ENCODE measurements around the gene NIM1K.

Gene NIM1K

DNA sequence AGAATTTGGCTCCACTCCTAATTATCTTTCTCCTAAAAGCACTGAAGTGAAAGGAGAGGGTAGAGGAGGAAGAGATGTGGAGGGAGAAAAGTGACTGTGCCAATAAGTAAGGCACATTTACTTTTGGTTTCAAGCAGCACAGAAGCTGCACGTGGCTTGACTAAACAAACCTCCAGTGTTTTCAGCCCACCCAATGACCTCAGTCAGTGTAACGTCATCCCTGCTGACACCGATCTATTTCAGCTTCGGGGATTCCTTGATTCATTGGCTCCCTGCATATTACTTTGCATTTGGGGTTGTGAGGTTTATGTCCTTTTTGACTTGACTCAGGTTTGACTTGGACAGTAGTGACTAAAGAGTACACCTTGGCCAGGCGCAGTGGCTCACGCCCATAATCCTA, 35.6 kb upstream of the NIM1K start (continued):
- 0 out of 2 replicates have a peak, but pooled peaks have one; percentile 10 for TF ChIP-seq EGR2 (tag by site-specific recombination; IDR thresholded peaks at IDR 0.05; ENCODE audit: low read depth)
- no peak for TF ChIP-seq ZNF175 (tag by site-specific recombination; IDR thresholded peaks at IDR 0.05)
- TF ChIP-seq, protein P1, sequence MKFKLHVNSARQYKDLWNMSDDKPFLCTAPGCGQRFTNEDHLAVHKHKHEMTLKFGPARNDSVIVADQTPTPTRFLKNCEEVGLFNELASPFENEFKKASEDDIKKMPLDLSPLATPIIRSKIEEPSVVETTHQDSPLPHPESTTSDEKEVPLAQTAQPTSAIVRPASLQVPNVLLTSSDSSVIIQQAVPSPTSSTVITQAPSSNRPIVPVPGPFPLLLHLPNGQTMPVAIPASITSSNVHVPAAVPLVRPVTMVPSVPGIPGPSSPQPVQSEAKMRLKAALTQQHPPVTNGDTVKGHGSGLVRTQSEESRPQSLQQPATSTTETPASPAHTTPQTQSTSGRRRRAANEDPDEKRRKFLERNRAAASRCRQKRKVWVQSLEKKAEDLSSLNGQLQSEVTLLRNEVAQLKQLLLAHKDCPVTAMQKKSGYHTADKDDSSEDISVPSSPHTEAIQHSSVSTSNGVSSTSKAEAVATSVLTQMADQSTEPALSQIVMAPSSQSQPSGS (tag by site-specific recombination; IDR thresholded peaks at IDR 0.05; ENCODE audit: low read depth): 0 out of 2 replicates have a peak, but pooled peaks have one; percentile 26
- TF ChIP-seq, protein P2, sequence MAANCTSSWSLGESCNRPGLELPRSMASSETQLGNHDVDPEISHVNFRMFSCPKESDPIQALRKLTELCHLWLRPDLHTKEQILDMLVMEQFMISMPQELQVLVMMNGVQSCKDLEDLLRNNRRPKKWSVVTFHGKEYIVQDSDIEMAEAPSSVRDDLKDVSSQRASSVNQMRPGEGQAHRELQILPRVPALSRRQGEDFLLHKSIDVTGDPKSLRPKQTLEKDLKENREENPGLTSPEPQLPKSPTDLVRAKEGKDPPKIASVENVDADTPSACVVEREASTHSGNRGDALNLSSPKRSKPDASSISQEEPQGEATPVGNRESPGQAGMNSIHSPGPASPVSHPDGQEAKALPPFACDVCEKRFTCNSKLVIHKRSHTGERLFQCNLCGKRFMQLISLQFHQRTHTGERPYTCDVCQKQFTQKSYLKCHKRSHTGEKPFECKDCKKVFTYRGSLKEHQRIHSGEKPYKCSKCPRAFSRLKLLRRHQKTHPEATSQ (tag by site-specific recombination; IDR thresholded peaks at IDR 0.05): no peak
- no peak for TF ChIP-seq ZNF335 (tag by site-specific recombination; conservative IDR thresholded peaks at IDR 0.05)
- TF ChIP-seq, protein P3, sequence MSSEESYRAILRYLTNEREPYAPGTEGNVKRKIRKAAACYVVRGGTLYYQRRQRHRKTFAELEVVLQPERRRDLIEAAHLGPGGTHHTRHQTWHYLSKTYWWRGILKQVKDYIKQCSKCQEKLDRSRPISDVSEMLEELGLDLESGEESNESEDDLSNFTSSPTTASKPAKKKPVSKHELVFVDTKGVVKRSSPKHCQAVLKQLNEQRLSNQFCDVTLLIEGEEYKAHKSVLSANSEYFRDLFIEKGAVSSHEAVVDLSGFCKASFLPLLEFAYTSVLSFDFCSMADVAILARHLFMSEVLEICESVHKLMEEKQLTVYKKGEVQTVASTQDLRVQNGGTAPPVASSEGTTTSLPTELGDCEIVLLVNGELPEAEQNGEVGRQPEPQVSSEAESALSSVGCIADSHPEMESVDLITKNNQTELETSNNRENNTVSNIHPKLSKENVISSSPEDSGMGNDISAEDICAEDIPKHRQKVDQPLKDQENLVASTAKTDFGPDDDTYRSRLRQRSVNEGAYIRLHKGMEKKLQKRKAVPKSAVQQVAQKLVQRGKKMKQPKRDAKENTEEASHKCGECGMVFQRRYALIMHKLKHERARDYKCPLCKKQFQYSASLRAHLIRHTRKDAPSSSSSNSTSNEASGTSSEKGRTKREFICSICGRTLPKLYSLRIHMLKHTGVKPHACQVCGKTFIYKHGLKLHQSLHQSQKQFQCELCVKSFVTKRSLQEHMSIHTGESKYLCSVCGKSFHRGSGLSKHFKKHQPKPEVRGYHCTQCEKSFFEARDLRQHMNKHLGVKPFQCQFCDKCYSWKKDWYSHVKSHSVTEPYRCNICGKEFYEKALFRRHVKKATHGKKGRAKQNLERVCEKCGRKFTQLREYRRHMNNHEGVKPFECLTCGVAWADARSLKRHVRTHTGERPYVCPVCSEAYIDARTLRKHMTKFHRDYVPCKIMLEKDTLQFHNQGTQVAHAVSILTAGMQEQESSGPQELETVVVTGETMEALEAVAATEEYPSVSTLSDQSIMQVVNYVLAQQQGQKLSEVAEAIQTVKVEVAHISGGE (tag by site-specific recombination; conservative IDR thresholded peaks at IDR 0.05; ENCODE audit: low read depth): no peak
- TF ChIP-seq, protein P4, sequence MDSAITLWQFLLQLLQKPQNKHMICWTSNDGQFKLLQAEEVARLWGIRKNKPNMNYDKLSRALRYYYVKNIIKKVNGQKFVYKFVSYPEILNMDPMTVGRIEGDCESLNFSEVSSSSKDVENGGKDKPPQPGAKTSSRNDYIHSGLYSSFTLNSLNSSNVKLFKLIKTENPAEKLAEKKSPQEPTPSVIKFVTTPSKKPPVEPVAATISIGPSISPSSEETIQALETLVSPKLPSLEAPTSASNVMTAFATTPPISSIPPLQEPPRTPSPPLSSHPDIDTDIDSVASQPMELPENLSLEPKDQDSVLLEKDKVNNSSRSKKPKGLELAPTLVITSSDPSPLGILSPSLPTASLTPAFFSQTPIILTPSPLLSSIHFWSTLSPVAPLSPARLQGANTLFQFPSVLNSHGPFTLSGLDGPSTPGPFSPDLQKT (IDR thresholded peaks at IDR 0.05; ENCODE audit: borderline replicate concordance, low read depth, low read length): no peak
- TF ChIP-seq ZNF629 (tag by site-specific recombination; IDR thresholded peaks at IDR 0.05): peak; percentile 75
- TF ChIP-seq ZNF843 (tag by site-specific recombination; IDR thresholded peaks at IDR 0.05): no peak
- no peak for TF ChIP-seq ZNF354C (tag by site-specific recombination; IDR thresholded peaks at IDR 0.05; ENCODE audit: borderline replicate concordance, low read depth)
- 0 out of 2 replicates have a peak, but pooled peaks have one; percentile 21 for TF ChIP-seq ZEB2 (tag by site-specific recombination; IDR thresholded peaks at IDR 0.05)
- TF ChIP-seq ZBTB48 (tag by site-specific recombination; IDR thresholded peaks at IDR 0.05): no peak
- TF ChIP-seq SALL2 (tag by site-specific recombination; IDR thresholded peaks at IDR 0.05; ENCODE audit: borderline replicate concordance): no peak
- TF ChIP-seq, protein P5, sequence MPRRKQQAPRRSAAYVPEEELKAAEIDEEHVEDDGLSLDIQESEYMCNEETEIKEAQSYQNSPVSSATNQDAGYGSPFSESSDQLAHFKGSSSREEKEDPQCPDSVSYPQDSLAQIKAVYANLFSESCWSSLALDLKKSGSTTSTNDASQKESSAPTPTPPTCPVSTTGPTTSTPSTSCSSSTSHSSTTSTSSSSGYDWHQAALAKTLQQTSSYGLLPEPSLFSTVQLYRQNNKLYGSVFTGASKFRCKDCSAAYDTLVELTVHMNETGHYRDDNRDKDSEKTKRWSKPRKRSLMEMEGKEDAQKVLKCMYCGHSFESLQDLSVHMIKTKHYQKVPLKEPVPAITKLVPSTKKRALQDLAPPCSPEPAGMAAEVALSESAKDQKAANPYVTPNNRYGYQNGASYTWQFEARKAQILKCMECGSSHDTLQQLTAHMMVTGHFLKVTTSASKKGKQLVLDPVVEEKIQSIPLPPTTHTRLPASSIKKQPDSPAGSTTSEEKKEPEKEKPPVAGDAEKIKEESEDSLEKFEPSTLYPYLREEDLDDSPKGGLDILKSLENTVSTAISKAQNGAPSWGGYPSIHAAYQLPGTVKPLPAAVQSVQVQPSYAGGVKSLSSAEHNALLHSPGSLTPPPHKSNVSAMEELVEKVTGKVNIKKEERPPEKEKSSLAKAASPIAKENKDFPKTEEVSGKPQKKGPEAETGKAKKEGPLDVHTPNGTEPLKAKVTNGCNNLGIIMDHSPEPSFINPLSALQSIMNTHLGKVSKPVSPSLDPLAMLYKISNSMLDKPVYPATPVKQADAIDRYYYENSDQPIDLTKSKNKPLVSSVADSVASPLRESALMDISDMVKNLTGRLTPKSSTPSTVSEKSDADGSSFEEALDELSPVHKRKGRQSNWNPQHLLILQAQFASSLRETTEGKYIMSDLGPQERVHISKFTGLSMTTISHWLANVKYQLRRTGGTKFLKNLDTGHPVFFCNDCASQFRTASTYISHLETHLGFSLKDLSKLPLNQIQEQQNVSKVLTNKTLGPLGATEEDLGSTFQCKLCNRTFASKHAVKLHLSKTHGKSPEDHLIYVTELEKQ (tag by site-specific recombination; IDR thresholded peaks at IDR 0.05; ENCODE audit: borderline replicate concordance): no peak
- TF ChIP-seq, protein P6, sequence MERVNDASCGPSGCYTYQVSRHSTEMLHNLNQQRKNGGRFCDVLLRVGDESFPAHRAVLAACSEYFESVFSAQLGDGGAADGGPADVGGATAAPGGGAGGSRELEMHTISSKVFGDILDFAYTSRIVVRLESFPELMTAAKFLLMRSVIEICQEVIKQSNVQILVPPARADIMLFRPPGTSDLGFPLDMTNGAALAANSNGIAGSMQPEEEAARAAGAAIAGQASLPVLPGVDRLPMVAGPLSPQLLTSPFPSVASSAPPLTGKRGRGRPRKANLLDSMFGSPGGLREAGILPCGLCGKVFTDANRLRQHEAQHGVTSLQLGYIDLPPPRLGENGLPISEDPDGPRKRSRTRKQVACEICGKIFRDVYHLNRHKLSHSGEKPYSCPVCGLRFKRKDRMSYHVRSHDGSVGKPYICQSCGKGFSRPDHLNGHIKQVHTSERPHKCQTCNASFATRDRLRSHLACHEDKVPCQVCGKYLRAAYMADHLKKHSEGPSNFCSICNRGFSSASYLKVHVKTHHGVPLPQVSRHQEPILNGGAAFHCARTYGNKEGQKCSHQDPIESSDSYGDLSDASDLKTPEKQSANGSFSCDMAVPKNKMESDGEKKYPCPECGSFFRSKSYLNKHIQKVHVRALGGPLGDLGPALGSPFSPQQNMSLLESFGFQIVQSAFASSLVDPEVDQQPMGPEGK (tag by site-specific recombination; IDR thresholded peaks at IDR 0.05): no peak
- TF ChIP-seq ZNF791 (tag by site-specific recombination; IDR thresholded peaks at IDR 0.05): no peak
- no peak for TF ChIP-seq ZNF555 (tag by site-specific recombination; conservative IDR thresholded peaks at IDR 0.05)
